NCI-H2196 treated with DMSO at 0.1 percent for 48 hours (cell line): ENCODE data around the gene OGDH.
A peak's percentile ranks its signal among the peaks of the same experiment; 100 is the strongest.
"Not testable (repeated sequence)": the region's sequence is repeated elsewhere in the genome, so short reads cannot be mapped to it uniquely, and the experiment has no call there.

ENCODE experiments used
- DNase-seq: peaks from one replicate; lab custom pipeline; 2025; ENCODE audit not compliant: unreplicated experiment; lab: John Stamatoyannopoulos, UW

The OGDH gene

DNA sequence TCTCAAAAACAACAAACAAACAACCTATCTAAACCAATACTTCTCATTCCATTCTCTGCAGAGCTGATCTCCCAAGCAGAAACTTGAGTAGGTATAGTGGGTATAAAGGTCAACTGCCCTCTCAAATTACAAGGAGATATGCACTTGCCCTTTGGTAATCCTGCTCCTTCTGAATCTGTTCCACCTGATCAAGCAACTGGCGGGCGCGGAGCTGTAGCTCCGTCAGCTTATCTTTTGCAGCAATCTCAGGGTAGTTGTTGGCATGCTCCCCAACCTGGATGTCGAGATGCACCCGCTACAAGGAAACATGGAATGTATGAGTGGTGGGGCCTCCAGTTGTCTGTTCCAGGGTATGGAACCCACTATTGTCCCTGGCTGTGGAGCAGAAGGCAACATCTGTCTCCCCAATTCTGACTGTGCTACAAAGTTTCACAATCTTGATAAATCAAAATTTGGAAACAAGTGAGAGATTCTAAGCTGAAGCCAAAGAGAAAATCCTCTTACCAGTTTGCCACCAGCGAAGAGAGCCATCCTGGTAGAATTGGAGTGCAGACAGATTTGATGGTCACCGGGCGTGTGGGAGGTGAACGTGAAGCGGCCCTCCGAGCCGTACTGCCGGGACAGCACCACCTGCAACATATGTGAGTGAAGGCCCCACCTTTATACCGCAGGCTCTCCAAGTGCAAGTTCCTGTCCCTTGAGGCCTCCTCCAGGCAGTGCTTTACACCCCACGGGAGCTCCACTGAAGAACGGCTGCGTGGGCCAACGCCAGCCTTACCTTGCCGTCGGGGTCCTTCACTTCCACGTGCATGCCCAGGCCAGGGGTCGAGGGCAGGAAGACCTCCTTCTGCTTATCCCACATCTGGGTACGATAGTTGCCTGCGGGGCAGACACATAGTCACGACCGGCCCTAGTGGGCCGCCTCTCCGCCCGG, 25.2 kb upstream of the OGDH start:
- peak; percentile 11 for DNase-seq

DNA sequence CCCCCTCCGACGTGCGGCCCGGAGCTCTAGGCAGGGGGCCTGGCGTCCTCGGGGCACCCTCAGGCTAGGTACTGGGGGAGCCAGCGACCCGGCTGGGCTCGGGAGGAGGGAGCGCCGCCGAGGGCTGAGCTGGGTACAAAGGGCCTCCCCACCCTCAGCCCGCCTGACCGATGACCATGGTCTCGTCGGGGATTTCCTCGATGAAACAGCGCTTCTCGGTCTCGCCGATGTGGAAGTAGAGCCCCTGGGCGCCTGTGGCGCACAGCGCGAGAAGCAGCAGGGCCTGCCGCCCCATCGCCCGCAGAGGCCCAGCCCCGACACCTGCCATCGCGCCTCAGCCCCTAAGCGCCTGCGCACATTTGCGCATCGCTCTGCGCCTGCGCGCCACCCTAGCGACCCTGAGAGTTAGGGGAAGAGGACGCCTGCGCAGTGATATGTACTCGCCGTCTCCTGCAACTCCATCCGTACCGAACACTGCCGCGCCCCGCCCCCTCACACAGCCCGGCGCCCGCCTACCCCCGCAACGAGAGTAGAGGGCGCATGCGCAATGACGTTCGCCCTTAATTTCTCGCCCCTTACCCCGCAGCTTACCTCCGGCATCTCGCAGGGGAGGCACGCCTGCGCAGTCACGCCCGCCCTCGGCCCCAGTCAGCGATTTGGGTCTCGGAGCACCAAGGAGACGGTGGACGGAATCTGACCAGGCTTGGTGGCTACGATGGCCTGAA, 24.4 kb upstream of the OGDH start, which contains the start of gene TMED4:
Gene TMED4 (minus strand): TSS at position 353 of the 725 bp plus-strand sequence. CDS start 25 bp downstream, at position 328.
- peak; percentile 98 for DNase-seq

DNA sequence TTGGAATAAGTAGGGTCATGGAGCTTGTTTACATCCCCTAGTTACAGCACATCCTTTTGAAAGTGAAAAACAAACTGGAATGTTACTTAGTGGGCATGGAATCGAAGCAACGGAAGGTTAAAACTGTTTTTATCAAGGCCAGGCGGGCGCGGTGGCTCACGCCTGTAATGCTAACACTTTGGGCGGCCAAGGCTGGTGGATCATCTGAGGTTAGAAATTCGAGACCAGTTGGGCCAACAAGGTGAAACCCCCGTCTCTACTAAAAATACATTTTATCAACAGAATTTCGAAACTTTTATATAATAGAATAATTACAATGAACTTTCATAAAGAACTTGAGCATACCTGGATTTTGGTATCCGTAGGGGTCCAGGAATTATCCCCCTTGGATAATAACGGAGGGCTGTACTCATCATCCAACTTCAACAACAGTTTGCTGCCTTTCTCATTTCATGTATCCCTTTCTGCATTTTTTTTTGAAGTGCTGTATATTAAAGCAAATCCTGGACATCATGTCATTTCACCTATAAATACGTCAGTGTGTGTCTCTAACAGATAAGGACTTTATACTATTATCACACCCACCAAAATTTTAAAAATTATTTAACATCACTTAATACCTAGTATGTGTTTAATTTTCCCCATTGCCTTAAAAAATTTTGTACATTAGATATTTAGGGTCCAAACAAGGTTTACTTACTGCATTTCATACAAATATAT, 23.1 kb upstream of the OGDH start:
- DNase-seq, result no peak

DNA sequence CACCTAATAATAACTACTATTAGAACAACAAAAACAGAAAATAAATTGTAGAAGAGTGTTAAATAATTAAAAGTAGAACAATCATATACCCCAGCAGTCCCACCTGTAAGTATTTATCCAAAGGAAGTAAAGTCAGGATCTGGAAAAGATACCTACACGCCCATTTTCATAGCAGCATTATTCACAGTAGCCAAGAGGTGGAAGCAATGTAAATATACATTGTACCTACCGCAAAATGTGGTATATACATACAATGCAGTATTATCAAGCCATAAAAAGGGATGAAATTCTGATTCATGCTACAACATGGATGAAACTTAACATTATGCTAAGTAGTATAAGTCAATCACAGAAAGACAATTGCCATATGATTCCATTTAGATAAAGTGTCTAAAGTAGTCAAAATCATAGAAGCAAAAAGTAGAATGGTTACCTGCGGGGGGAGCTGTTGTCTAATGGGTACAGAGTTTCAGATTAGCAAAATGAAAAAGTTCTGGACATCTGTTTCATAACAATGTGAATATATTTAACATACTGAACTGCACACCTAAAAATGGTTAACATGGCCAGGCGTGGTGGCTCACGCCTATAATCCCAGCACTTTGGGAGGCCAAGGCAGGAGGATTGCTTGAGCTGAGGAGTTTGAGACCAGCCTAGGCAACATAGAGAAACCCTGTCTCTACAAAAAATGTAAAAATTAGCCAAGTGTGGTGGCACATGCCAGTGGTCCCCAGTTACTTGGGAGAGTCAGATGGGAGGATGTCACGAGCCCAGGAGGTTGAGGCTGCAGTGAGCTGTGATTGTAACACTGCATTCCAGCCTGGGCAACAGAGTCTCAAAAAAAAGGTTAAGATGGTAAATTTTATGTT, 18.4 kb upstream of the OGDH start:
- peak; percentile 15 for DNase-seq

DNA sequence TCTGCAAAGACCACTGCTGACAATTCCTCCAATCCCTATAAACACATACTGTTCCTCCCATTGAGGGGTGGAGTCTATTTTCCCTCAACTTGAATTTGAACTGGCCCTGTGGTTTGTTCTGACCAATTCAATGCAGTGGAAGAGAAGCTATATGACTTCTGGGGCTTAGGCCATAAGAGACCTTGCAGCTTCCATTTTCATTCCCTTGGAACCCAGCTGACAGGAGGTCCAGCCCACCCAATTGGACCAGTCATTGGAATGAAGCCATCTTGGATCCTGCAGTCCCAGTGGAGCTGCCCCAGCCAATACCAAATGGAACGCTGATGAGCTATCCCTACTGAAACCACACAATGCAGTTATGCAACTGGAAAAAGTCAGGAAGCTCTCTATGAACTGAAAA, 15.5 kb upstream of the OGDH start:
- no peak for DNase-seq

DNA sequence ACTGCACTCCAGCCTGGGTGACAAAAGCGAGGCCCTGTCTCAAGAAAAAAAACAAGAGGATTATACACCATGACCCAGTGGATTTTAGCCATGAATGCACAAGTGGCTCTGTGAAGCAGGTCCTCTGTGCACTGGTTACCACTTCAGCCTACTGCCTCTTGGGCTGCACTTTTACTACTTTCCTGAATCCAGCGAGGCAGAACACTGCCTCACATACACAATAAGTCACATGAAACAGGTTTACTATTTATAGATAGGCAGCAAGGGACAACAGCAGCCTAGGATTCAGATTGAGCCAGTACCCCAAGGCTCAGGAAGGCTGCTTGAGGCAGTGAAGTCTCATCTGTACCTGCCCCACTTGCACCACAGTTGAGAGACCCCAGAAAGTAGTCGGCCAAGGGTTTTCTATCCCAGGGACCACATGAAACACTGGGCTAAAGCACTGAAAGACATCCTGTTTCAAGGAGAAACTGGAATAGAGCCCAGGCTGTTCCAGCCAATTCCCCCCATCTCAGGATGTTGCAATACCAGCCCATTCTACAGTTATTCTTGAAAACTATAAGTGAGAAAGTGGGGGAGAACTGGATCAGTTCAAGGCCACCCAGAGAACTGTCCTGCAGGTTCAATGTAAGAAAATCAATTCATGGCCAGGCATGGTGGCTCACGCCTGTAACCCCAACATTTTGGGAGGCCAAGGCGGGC, 10.3 kb upstream of the OGDH start:
- no peak for DNase-seq

DNA sequence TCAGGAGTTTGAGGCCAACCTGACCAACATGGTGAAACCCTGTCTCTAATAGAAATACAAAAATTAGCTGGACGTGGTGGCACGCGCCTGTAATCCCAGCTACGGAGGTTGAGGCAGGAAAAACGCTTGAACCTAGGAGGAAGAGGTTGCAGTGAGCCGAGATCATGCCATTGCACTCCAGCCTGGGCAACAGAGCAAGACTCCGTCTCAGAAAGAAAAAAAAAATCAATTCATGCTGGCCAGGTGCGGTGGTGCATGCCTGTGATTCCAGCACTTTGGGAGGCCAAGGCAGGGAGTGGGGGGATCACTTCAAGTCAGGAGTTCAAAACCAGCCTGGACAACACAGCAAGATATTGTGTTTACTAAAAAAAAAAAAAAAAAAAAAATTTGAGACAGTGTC, 9.2 kb upstream of the OGDH start:
- DNase-seq, result not testable (repeated sequence)

DNA sequence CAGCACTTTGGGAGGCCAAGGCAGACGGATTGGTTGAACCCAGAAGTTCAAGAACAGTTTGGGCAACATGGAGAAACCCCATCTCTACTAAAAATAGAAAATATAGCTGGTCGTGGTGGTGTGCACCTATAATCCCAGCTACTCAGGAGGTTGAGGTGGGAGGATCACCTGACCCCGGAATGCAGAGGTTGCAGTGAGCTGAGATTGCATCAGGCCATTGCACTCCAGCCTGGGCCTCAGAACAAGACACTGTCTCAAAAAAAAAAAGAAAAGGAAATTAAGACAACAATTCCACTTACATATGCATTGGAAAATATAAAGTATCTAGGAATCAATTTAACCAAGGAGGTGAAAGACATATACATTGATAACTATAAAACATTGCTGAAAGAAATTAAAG, 7.2 kb upstream of the OGDH start:
- no peak for DNase-seq

DNA sequence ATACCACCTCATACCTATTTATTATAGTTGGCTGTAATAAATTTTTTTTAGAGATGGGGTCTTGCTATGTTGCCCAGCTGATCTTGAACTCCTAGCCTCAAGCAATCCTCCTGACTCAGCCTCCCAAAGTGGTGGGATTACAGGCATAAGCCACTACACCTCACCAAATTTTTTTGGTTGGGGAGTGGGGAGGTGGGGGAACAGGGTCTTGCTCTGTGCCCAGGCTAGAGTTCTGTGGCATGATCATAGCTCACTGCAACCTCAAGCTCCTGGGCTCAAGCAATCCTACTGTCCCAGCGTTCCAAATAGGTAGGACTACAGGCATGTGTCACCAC, 3.9 kb upstream of the OGDH start:
- no peak for DNase-seq

DNA sequence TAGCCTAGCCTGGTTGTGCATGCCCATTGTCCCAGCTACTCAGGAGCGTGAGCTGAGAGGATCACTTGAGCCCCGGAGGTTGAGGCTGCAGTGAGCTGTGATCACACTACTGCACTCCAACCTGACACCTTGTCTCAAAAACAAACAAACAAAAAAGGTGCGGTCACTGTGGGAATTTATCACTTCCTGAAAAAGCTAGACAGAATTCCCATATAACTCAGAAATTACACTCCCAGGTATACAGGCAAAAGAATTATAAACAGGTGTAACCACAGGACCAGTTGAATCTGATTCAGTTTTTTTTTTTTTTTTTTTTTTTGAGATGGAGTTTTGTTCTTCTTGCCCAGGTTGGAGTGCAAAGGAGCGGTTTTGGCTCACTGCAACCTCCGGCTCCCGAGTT, 3.2 kb upstream of the OGDH start:
- no peak for DNase-seq

DNA sequence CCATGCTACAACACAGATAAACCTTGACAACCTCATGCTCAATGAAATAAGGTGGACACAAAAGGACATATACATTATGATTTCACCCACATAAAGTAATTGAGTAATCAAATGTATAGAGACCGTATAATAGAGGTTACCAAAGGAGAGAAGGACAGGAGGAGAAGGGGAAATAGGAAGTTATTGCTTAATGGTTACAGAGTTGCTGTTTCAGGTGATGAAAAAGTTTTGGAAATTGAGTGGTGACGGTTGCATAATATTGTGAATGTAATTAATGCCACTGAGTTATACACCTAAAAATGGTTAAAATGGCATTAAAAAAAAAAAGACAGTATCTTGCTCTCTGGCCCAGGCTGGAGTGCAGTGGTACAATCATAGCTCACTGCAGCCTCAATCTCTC, 1.5 kb upstream of the OGDH start:
- DNase-seq, result no peak

DNA sequence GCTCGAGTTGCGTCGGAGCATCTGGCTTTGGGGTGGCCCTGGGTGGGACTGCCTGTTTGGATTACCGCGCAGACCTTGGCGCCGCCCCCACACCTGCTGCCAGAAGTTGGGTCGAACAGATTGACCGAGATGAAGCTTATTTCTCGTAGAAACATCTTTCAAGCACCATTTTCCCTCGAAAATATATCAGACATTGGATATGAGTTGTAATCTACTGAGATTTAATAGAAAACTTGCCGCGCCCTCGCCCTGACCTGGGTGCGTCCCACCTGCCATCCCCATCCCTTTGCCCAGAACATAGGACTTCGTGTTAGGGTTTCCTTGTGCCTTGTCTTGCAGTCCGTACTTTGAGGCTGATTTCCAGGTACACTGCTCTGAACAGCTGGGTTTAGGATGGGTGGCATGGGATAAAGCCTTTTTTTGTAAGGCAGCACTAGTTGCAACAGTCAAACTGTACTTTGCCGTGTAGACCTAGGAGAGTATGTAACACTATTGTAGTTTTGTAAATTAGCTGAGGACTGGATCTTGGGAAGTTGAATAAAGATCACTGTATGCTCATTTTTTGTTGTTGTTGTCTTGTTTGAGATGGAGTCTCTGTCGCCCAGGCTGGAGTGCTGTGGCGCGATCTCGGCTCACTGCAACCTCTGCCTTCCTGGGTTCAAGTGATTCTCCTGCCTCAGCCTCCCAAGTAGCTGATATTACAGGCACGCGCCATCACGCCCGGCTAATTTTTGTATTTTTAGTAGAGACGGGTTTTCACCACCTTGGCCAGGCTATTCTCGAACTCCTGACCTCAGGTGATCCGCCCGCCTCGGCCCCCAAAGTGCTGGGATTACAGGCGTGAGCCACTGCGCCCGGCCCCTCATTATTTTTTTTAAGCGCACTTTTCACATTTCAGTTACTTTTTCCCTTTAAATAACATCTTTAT, 978 bp downstream of the OGDH start:
- DNase-seq, result no peak

DNA sequence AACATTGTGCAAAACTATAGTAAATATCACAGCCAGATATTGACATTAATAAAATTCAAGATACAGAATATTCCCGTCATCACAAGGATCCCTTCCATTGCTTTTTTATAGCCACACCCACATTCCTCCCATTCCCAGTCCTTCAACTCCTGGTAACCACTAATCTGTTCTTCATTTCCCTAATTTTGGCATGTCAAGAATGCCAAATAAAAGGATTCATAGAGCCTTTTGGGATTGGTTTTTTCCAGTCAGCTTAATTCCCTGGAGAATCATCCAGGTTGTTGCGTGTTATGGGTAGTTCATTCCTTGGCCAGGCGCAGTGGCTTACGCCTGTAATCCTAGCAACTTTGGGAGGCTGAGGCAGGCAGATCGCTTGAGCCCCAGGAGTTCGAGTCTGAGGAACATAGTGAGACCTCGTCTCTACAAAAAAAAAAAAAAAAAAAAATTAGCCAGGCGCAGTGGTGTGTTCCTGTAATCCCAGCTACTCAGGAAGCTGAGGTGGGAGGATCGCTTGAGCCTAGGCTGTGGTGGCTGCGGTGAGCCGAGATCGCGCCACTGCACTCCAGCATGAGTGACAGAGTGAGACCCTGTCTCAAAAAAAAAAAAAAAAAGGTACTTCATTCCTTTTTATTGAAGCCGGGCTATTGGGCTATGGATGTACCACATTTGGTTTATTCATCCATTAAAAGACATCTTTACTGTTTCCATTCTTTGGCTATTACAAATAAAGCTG, 2.7 kb downstream of the OGDH start:
- DNase-seq, result no peak

DNA sequence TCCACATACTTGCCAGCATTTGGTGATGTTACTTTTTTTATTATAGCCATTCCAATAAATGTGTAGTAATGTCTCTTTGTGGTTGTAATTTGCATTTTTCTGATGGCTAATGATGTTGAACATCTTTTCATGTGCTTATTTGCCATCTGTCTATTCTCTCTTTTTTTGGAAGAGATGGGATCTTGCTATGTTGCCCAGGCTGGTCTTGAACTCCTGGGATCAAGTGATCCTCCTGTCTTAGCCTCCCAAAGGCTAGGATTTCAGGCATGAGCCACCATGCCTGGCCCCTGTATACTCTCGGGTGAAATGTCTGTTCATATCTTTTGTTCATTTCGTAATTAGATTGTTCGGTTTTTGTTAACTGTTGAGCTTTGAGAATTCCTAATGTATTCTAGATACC, 3.4 kb downstream of the OGDH start:
- DNase-seq, result no peak

DNA sequence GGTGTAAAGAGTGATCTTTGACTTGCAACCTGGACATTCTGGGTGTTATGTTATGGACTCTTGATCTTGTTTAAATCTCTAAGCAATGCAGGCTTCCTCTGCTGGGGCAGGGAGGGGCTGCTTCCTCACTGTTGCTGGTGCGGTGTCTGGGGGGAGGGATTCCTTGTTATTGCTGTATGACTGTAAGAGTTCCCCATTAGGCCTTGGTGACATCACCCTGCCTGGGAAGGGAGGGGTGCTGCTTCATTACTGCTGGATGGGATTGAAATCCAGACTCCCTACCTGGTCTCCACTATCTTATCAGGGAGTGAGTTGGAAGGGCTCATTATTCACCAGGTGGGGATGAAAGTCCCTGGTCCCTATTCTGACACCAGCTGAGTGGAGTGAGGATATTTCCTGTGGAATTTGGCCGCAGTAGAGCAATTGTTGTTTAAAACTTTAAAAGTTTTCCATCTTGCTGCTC, 8.8 kb downstream of the OGDH start:
- DNase-seq, result no peak

DNA sequence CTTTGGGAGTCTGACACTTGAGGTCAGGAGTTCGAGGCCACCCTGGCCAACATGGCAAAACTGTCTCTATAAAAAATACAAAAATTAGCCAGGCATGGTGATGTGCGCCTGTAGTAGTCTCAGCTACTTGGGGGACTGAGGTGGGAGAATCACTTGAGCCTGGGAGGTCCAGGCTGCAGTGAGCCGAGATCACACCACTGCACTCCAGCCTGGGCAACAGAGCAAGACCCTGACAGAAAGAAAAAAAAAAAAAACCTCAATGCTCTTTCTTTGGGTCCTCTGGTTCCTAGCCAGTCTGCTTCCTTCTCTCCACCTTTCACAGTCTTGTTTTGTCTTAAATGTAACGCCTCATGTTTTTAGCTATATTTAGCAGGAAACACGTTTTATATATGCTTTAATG, 9.4 kb downstream of the OGDH start:
- DNase-seq, result no peak

DNA sequence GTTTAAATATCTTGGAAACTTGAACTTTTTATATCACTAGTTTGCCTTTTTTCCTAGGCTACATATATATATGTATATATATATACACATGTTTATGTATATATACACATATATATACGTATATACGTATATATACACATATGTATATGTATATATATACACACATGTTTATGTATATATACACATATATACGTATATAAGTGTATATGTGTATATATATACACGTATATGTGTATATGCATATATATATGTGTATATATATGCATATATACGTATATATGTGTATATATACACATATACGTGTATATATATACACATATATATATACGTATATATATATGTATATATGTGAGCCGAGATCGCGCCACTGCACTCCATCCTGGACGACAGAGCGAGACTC, 10.1 kb downstream of the OGDH start:
- DNase-seq, result no peak

DNA sequence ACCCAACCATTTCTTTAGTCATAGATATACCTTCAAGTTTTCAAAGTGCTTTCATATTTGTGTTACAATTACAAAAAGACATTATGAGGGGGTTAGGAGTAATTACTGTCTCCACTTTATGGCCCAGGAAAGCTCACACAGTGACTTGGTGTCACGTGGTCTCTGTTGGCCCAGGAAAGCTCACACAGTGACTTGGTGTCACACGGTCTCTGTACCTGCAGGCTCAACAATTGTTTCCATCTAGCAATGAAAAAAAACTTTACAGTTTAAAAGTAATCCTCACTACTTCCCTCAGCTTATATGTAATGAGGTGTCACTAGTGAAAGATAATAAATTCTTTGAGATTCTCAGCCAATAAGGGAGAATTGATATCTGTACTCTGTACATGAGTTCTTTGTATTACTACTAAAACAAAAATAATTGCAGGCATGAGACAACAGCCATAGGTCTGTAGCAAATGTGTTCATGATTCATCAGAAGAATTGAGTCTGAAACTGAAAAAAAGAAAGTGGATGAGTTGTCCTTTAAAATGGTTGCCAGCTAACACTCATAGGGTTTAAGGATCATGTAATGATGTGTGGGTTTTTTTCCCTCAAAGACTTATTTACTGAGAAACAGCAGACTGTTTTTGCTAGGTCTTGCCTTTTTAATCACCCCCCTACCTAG, 10.9 kb downstream of the OGDH start:
- DNase-seq, result no peak
